OCI-LY1 (cell line): ENCODE results near the gene GNAS-AS1.

Experiments used
- H2AFZ ChIP-seq: fragments of 200-600 bp; sonication (generic), shearing (Covaris generic); 2 replicates; pipeline ENCODE4 v1.6.0; 2014; ENCODE audit warnings: antibody characterized with exemption, mild to moderate bottlenecking, low read length
- H3F3A ChIP-seq: fragments of 200-600 bp; sonication (generic), shearing (Covaris generic); 2 replicates; pipeline ENCODE4 v1.6.0; 2014; ENCODE audit warnings: mild to moderate bottlenecking, antibody characterized with exemption, low read length, moderate library complexity; ENCODE audit not compliant: insufficient read depth
- H3K27ac ChIP-seq: fragments of 200-600 bp; sonication (generic); 2 replicates; pipeline ENCODE4 v1.5.1; 2014; ENCODE audit warnings: low read length, mixed run types, mild to moderate bottlenecking, low read depth; ENCODE audit not compliant: poor library complexity, severe bottlenecking
- H3K27me3 ChIP-seq: fragments of 200-600 bp; sonication (generic); 2 replicates; pipeline ENCODE4 v1.6.0; 2014; ENCODE audit warnings: antibody characterized with exemption, mild to moderate bottlenecking, low read length, moderate library complexity; ENCODE audit not compliant: insufficient read depth
- H3K36me3 ChIP-seq: fragments of 200-600 bp; sonication (generic); 2 replicates; pipeline ENCODE4 v1.6.1; 2014; ENCODE audit warnings: mild to moderate bottlenecking, antibody characterized with exemption, low read length, moderate library complexity, mixed read lengths; ENCODE audit not compliant: insufficient read depth
- H3K4me1 ChIP-seq: fragments of 200-600 bp; sonication (generic); 2 replicates; pipeline ENCODE4 v1.5.1; 2014; ENCODE audit warnings: mild to moderate bottlenecking, low read length, moderate library complexity; ENCODE audit not compliant: insufficient read depth, severe bottlenecking
- H3K4me2 ChIP-seq: fragments of 200-600 bp; sonication (generic), shearing (Covaris generic); 2 replicates; pipeline ENCODE4 v1.6.1; 2014; ENCODE audit warnings: low read length
- H3K4me3 ChIP-seq: fragments of 200-600 bp; sonication (generic); 2 replicates; pipeline ENCODE4 v1.5.1; 2014; ENCODE audit warnings: low read length, low read depth, mild to moderate bottlenecking, mixed read lengths; ENCODE audit not compliant: poor library complexity, severe bottlenecking
- H3K79me2 ChIP-seq: fragments of 200-600 bp; shearing (Covaris generic); 2 replicates; pipeline ENCODE4 v1.6.1; 2016; ENCODE audit warnings: mixed run types, low read length, mixed read lengths; ENCODE audit not compliant: insufficient read depth
- H3K9ac ChIP-seq: fragments of 200-600 bp; sonication (generic), shearing (Covaris generic); 2 replicates; pipeline ENCODE4 v1.6.1; 2014; ENCODE audit warnings: mild to moderate bottlenecking, low read length, mixed read lengths
- H3K9me2 ChIP-seq: fragments of 200-600 bp; sonication (generic), shearing (Covaris generic); 2 replicates; pipeline ENCODE4 v1.6.1; 2014; ENCODE audit warnings: low read depth, mild to moderate bottlenecking, low read length, mixed read lengths
- H3K9me3 ChIP-seq: fragments of 200-600 bp; shearing (Covaris generic); 2 replicates; pipeline ENCODE4 v1.6.1; 2014; ENCODE audit warnings: low read length, mixed read lengths
- H4K20me1 ChIP-seq: fragments of 200-600 bp; sonication (generic), shearing (Covaris generic); 2 replicates; pipeline ENCODE4 v1.6.0; 2016; ENCODE audit warnings: mild to moderate bottlenecking, low read length; ENCODE audit not compliant: insufficient read depth
- EZH2 ChIP-seq: fragments of 200-600 bp; sonication (generic), shearing (Covaris generic); IDR thresholded peaks from 2 replicates; pipeline ENCODE4 v1.8.0; 2017; ENCODE audit warnings: borderline replicate concordance, mixed run types, mild to moderate bottlenecking, antibody characterized with exemption, low read length, moderate library complexity, mixed read lengths
- TF ChIP-seq, protein P1 (sequence below): fragments of 200-600 bp; sonication (generic), shearing (Covaris generic); IDR thresholded peaks from 2 replicates; pipeline ENCODE4 v1.5.1; 2017; ENCODE audit warnings: mild to moderate bottlenecking, antibody characterized with exemption, low read length, moderate library complexity, mixed read lengths

GNAS-AS1 gene

DNA sequence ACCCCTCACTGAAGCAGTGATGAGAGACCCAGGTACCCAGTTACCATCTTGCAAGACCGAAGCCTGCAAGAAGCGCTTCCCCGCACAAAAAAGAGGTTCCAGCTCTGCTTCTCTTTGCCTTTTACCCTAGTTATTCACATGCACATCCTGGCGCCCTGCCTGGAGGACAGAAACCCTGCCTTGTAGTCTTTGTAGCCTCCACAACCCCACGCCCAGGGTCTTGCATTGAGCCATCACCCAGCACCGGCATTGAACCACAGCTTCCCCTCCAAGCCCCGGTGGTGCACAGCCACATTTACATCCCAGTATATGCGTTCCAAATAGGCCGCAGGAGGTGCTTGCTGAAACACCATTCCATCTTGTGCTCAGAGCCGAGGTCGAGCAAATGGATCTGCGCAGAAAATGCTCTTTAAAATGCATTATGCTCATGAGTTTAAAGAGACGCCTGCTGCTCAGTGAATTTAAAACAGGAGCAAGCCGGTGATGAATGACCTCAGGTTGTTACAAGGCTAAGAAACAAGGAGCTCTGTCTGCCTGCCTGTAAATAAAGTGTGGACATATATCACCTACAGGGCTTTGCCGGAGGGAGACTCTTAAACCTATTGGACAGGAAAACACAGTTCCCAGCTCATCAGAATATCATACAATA, 61.7 kb downstream of the GNAS-AS1 start:
- Histone ChIP-seq H3K9ac (no peak overlapping the region), H3K27me3 (no peaks in the 10 kb centered on the region; the same call in 1 of the 2 replicates), H3K4me1 (no peaks in the 10 kb centered on the region), H3K4me2 (no peak overlapping the region), H3K79me2 (no peaks in the 10 kb centered on the region), H3K9me3 (no peaks in the 10 kb centered on the region), H3K9me2 (no peaks in the 10 kb centered on the region), H3K27ac (no peak overlapping the region), H4K20me1 (no peaks in the 10 kb centered on the region), H3K36me3 (no peaks in the 10 kb centered on the region), H3F3A (no peaks in the 10 kb centered on the region), H2AFZ (no peak overlapping the region), H3K4me3 (no peak overlapping the region)
- TF ChIP-seq, protein P1, sequence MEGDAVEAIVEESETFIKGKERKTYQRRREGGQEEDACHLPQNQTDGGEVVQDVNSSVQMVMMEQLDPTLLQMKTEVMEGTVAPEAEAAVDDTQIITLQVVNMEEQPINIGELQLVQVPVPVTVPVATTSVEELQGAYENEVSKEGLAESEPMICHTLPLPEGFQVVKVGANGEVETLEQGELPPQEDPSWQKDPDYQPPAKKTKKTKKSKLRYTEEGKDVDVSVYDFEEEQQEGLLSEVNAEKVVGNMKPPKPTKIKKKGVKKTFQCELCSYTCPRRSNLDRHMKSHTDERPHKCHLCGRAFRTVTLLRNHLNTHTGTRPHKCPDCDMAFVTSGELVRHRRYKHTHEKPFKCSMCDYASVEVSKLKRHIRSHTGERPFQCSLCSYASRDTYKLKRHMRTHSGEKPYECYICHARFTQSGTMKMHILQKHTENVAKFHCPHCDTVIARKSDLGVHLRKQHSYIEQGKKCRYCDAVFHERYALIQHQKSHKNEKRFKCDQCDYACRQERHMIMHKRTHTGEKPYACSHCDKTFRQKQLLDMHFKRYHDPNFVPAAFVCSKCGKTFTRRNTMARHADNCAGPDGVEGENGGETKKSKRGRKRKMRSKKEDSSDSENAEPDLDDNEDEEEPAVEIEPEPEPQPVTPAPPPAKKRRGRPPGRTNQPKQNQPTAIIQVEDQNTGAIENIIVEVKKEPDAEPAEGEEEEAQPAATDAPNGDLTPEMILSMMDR: no peak
- TF ChIP-seq EZH2: no peak

DNA sequence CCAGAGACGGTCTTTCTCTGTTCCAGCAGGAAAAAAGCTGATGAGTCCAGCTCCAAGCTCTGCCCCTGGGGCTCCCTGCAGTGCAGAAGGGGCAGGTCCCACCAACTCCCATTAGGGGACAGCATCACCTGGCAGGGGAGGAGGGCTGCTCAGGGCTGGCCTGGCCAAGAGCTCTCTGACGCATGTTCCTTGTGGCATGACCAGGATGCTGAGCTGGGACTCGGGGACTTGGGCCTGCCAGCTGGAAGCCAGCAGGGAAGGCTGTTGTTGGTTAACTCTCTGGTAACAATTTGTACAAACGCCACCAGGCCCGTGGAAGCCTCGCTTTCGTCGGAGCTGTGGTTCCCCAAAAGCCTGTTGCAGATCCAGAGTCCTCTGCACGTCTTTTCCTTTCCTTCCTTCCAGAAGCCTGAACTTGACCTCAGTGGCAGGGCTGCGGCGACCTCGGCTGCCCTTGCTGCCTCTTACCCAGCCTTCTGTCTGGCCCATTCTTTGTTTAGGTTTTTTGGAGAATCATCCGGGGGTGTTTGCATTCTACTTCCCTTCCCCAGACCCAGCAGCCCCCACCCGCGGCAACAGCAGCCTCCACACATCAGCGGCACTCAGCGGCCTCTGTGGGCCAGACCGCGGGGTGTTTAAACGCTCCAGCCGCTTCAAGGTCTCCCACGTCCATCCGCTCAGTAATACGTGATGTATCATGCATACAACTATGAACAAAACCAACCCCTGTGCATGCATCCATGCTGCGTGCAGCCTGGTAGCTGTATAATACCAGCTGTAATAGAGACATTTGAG, 63.3 kb downstream of the GNAS-AS1 start:
- H4K20me1 ChIP-seq: no peaks in the 10 kb centered on the region
- peaks cover 2% of the 10 kb centered on the region; the same call in 1 of the 2 replicates for H3K27me3 ChIP-seq
- no peak overlapping the region for H3K9ac ChIP-seq
- no peaks in the 10 kb centered on the region for H3F3A ChIP-seq
- no peak overlapping the region for H2AFZ ChIP-seq
- H3K27ac ChIP-seq: no peak overlapping the region
- TF ChIP-seq, protein P1: no peak
- TF ChIP-seq EZH2: no peak
- no peaks in the 10 kb centered on the region for H3K9me3 ChIP-seq
- no peak overlapping the region for H3K4me3 ChIP-seq
- no peaks in the 10 kb centered on the region for H3K9me2 ChIP-seq
- no peaks in the 10 kb centered on the region for H3K79me2 ChIP-seq
- H3K4me1 ChIP-seq: no peaks in the 10 kb centered on the region
- H3K36me3 ChIP-seq: no peaks in the 10 kb centered on the region
- no peak overlapping the region for H3K4me2 ChIP-seq

DNA sequence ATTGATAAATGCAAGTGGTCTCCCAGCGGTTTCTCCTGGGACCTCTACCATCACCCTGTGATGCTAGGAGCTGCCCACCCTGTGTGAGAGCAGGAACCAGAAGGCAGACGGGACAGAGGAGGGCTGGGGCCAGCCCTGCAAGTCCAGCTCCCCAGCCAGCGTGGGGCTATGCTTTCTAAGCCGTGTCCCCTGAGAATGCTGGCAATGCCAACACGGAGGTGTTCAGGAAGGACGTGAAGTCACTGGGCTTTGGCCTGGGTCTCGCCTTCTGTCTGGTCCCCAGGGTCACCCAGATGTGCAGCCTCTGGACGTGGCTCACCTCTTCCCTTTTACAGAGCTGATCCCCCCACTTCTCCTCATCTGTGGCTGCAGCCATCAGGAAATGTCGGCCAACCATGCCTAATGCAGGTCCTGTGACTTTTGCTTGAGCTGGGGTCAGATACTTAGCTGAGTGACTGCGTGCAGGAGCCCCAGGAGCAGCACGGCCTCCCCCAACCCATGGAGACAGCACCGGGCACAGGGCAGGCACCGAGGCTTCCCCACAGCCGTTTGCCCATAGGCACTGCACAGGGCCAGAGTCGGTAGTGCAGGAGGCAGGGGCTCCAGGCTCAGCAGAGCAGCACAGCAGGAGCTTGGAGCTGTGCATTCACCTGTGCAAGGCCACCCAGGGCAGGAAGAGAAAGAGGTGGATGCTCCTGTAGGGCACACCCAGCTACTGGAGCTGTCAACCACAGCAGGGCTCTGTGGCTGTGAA, 66.2 kb downstream of the GNAS-AS1 start:
- Histone ChIP-seq H3K27ac (no peak overlapping the region), H3K79me2 (no peaks in the 10 kb centered on the region), H3K4me2 (no peak overlapping the region), H3K4me3 (no peak overlapping the region), H3K9ac (no peak overlapping the region), H3K36me3 (no peaks in the 10 kb centered on the region), H3F3A (no peaks in the 10 kb centered on the region), H4K20me1 (no peaks in the 10 kb centered on the region), H3K27me3 (0 out of 2 replicates have a peak, but pooled peaks cover 5% of the 10 kb centered on the region), H2AFZ (no peak overlapping the region), H3K9me2 (no peaks in the 10 kb centered on the region), H3K4me1 (no peaks in the 10 kb centered on the region), H3K9me3 (no peaks in the 10 kb centered on the region)
- TF ChIP-seq, protein P1: no peak
- no peak for TF ChIP-seq EZH2
